Prostate gland (tissue), 2 donors: ENCODE results near the gene AHCYL2. TPM values are rescaled to one million over a fixed set of nuclear protein-coding genes. Genes with fewer than 3 reads are reported as not detected.

Experiments used
- DNase-seq: peaks from one replicate; pipeline ENCODE4 v3.0.0-alpha.2; 2019; ENCODE audit warnings: low spot score
- H3K27ac ChIP-seq, 2 donors: fragments of 200-600 bp; sonication (generic); 2 replicates each; pipeline ENCODE4 v1.5.1; 2017 to 2019
- H3K27me3 ChIP-seq: fragments of 200-600 bp; sonication (generic); replicated peaks from 2 replicates; pipeline ENCODE4 v1.5.1; 2019; ENCODE audit not compliant: insufficient read depth
- H3K36me3 ChIP-seq, 2 donors: fragments of 200-600 bp; sonication (generic); 1 replicate in 1 of 2; 2 replicates in 1 of 2; pipeline versions ENCODE4 v1.5.1 to v1.8.1; 2017 to 2019
- H3K4me1 ChIP-seq: fragments of 200-600 bp; sonication (generic); replicated peaks from 2 replicates; pipeline ENCODE4 v1.5.1; 2019
- H3K4me3 ChIP-seq, 2 donors: fragments of 200-600 bp; sonication (generic); 2 replicates each; pipeline ENCODE4 v1.5.1; 2017 to 2019
- H3K9me3 ChIP-seq: fragments of 200-600 bp; sonication (generic); 2 replicates; pipeline ENCODE4 v1.5.1; 2017
- CTCF ChIP-seq, 4 experiments: fragments of 200-600 bp in 2 of 4; fragments of 450-650 bp in 2 of 4; sonication (generic) in 2 of 4; IDR thresholded peaks; 1 replicate in 3 of 4; 2 replicates in 1 of 4; pipeline ENCODE4 v1.5.1; 2016 to 2019; ENCODE audit warnings: antibody characterized with exemption in 4 of 4, mild to moderate bottlenecking in 2 of 4, moderate library complexity in 2 of 4
- POLR2A ChIP-seq: fragments of 450-650 bp; IDR thresholded peaks from one replicate; pipeline ENCODE4 v1.6.1; 2016; ENCODE audit warnings: antibody characterized with exemption, mild to moderate bottlenecking
- POLR2AphosphoS5 ChIP-seq: sonication (generic); formaldehyde crosslinking; IDR thresholded peaks from one replicate; pipeline ENCODE4 v1.6.1; 2017; ENCODE audit warnings: antibody characterized with exemption
- WGBS: methylation state at CpG from one replicate; pipeline ENCODE4 v1.1.5; 2018; 5-methylcytosine and 5-hydroxymethylcytosine counted together
- intact Hi-C: fragments of 100-400 bp; cut with DNase I; formaldehyde crosslinking; loops from one replicate; pipeline ENCODE4 v1.14.2; 2022
- total RNA-seq, 2 donors: library from RNA; depleted of rRNA; stranded (reverse); fragments of >200 nt; gene quantifications; one replicate each; pipeline ENCODE4 v1.1.0, GENCODE V29; 2016

Gene AHCYL2
- total RNA-seq, 2 donors from 2014 or later = 15.2 to 38.3 TPM

DNA sequence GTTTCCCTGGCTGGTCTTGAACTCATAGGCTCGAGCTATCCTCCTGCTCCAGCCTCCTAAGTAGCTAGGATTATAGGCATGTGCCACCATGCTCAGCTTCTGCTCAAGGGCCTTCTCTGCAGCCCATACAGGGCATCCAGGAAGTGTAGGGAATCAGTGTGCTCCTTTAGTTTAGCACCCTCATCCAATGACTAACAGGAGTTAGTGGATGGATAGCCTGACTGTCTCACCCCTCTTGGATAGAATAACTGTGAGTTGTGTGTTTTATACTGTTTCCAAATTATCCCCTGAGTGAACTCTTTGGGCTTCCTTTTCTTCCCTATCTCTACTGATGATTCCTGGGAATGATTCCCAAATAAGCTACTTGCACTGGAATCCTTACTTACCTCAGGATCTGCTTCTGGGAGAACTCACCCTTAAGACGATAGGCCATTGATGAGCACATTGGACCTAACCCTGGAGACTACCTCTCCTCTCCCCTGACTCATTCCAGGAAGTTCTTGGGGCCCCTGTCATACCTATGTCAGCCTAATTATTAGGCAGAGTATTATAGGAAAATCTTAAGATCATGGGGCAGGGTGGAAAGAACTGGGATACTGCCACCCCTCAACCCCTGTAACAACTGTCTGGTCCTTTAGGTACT lies 227.9 kb downstream of the AHCYL2 start:
- no peak for DNase-seq
- no peak for TF ChIP-seq POLR2AphosphoS5
- no peak for TF ChIP-seq POLR2A
- no peak for TF ChIP-seq CTCF (IDR thresholded peaks at IDR 0.05)
- intact Hi-C loops = no loop called here

GRCh38 chr7:129453510-129454248 lies 228.8 kb downstream of the AHCYL2 start:
- Histone ChIP-seq H3K4me3 (no peak overlapping the region), H3K27ac (no peak overlapping the region), H3K27me3 (no peaks in the 10 kb centered on the region), H3K36me3 (no peaks in the 10 kb centered on the region), H3K9me3 (no peaks in the 10 kb centered on the region), H3K4me1 (no peaks in the 10 kb centered on the region)
- no peak for DNase-seq
- intact Hi-C loops = no loop called here
- TF ChIP-seq CTCF (IDR thresholded peaks at IDR 0.05) = no peak
- TF ChIP-seq POLR2AphosphoS5 = no peak
- TF ChIP-seq POLR2A = no peak
- WGBS = 86% methylated on average over 1 of the region's 1 CpG

More for the DNA sequence above, 227.9 kb downstream of the AHCYL2 start:
- H3K36me3 ChIP-seq = no peaks in the 10 kb centered on the region
- H3K9me3 ChIP-seq = no peaks in the 10 kb centered on the region
- no peak overlapping the region for H3K4me3 ChIP-seq
- no peak overlapping the region for H3K27ac ChIP-seq
- 76% methylated on average over 2 of the region's 2 CpGs for WGBS
- H3K27me3 ChIP-seq = no peaks in the 10 kb centered on the region
- no peaks in the 10 kb centered on the region for H3K4me1 ChIP-seq

- 95% methylated on average over 4 of the region's 4 CpGs for WGBS
- H3K36me3 ChIP-seq = no peaks in the 10 kb centered on the region
- H3K27me3 ChIP-seq = no peaks in the 10 kb centered on the region
- no peak overlapping the region for H3K27ac ChIP-seq
- TF ChIP-seq POLR2A (no peak), POLR2AphosphoS5 (no peak)
- intact Hi-C loops = no loop called here
- no peak for DNase-seq
- H3K4me1 ChIP-seq = no peaks in the 10 kb centered on the region
- H3K9me3 ChIP-seq = no peaks in the 10 kb centered on the region
- H3K4me3 ChIP-seq = no peak overlapping the region
These were observed 229.4 kb downstream of the AHCYL2 start for GRCh38 chr7:129454249-129454551.

DNA sequence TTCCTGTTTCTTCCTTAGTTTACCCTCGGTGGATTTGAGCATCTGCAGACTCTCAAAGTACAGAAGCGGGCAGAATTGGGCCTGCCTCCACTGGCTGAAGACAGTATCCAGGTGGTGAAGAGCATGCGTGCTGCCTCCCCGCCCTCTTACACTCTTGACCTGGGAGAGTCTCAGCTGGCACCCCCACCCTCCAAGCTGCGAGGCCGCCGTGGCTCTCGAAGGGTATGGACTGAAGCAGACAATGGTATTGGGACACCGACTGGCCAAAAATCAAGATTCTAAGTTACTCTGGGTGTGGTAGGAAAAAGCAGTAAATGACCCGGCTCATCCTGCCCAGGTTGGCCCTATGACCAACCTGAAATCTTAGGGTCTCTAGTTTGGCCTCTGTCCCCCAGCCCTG lies 231.6 kb downstream of the AHCYL2 start:
- 93% methylated on average over 10 of the region's 10 CpGs for WGBS
- no peaks in the 10 kb centered on the region for H3K27me3 ChIP-seq
- H3K27ac ChIP-seq = no peak overlapping the region
- H3K36me3 ChIP-seq = no peaks in the 10 kb centered on the region
- H3K4me3 ChIP-seq = no peak overlapping the region
- intact Hi-C loops = no loop called here
- H3K4me1 ChIP-seq = no peaks in the 10 kb centered on the region
- H3K9me3 ChIP-seq = no peaks in the 10 kb centered on the region
- TF ChIP-seq POLR2A (no peak), CTCF (IDR thresholded peaks at IDR 0.05) (no peak), POLR2AphosphoS5 (no peak)
- DNase-seq = no peak

DNA sequence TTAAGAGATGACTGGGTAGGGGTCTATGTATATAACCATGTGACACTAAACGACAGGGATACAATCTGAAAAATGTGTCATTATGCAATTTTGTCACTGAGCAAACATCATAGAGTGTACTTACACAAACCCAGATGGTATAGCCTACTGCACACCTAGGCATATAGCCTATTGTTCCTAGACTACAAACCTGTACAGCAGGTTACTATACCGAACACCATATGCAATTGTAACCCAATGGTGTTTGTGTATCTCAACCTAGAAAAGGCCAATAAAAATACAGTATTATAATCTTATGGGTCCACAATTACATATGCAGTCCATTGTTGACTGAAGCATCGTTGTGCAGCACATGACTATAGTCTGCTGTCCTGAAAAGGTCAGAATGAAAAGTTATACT lies 232.3 kb downstream of the AHCYL2 start:
- intact Hi-C loops = no loop called here
- no peak overlapping the region for H3K27ac ChIP-seq
- 61% methylated on average over 3 of the region's 3 CpGs for WGBS
- no peaks in the 10 kb centered on the region for H3K4me1 ChIP-seq
- H3K36me3 ChIP-seq = no peaks in the 10 kb centered on the region
- H3K27me3 ChIP-seq = no peaks in the 10 kb centered on the region
- no peak overlapping the region for H3K4me3 ChIP-seq
- H3K9me3 ChIP-seq = no peaks in the 10 kb centered on the region
- no peak for DNase-seq
- TF ChIP-seq POLR2A (no peak), POLR2AphosphoS5 (no peak), CTCF (IDR thresholded peaks at IDR 0.05) (no peak)
